AG04450 (cell line): ENCODE results near the gene TRPM2. TPM values are rescaled to one million over a fixed set of nuclear protein-coding genes. Genes with fewer than 3 reads are reported as not detected.

ENCODE experiments used
- CTCF ChIA-PET: fragments of 300-600, 350-600 bp; formaldehyde crosslinking; extraction: SDS; loops from one replicate; lab custom pipeline; 2022; ENCODE audit warnings: antibody characterized with exemption, inconsistent platforms; lab: Charles Lee
- POLR2A ChIA-PET: fragments of 350-600 bp; formaldehyde crosslinking; extraction: SDS; loops from one replicate; lab custom pipeline; 2021; ENCODE audit warnings: antibody characterized with exemption, inconsistent platforms; lab: Yijun Ruan, JAX
- DNase-seq: peaks from one replicate; pipeline ENCODE4 v3.0.0-alpha.2; 2011; ENCODE audit warnings: low read depth, low spot score
- H3K27ac ChIP-seq: one replicate; pipeline ENCODE4 v1.5.1; 2012; ENCODE audit warnings: low read depth, low read length, control low read depth
- H3K27me3 ChIP-seq: one replicate; pipeline ENCODE4 v1.6.0; 2012; ENCODE audit warnings: low read length; ENCODE audit not compliant: control insufficient read depth, insufficient read depth
- H3K4me3 ChIP-seq: 2 replicates; pipeline ENCODE4 v1.5.1; 2011; ENCODE audit warnings: mild to moderate bottlenecking, low read depth, low read length, control low read depth
- H3K9me3 ChIP-seq: 2 replicates; pipeline ENCODE4 v1.5.1; 2012; ENCODE audit warnings: low read length; ENCODE audit not compliant: control insufficient read depth, insufficient read depth
- CTCF ChIP-seq: IDR thresholded peaks from 2 replicates; pipeline ENCODE4 v1.5.1; 2011; ENCODE audit warnings: low read depth, low read length, control low read depth, inconsistent platforms
- polyA plus RNA-seq: library from polyadenylated mRNA; depleted of rRNA; stranded (reverse); fragments of >200 nt; gene quantifications from 2 replicates; pipeline ENCODE4 v1.2.3, GENCODE V29; 2011

TRPM2 gene
- polyA plus RNA-seq, 1 experiment, result not detected

DNA sequence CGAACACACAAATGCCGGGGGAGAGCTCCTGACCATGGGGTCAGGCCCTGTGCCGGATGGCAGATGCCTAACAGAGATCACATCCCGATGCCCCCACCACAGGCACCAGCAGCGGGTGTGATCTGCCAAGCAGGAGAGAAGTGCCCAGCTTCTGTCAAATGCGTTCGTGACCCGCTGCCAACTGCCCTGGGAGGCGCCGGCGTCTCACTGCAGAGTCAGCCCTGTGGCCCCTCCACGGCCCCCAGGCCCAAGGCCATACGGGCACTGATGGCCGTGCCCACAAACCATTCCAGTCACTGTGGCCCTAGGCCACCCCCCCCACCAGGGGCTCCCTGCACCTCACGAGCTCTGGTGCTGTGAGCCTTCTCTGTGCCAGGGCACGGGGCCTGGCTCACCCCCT is 22.2 kb upstream of the TRPM2 start:
- Histone ChIP-seq H3K9me3 (peaks cover 7% of the 10 kb centered on the region; the same call in 1 of the 2 replicates), H3K4me3 (no peak overlapping the region), H3K27ac (no peak overlapping the region), H3K27me3 (no peaks in the 10 kb centered on the region)
- ChIA-PET POLR2A (no interaction called here), CTCF (no interaction called here)
- TF ChIP-seq CTCF, result no peak
- no peak for DNase-seq

- H3K4me3 ChIP-seq, result no peak overlapping the region
- no peak for TF ChIP-seq CTCF
- DNase-seq, result no peak
- ChIA-PET POLR2A (no interaction called here), CTCF (no interaction called here)
- H3K9me3 ChIP-seq, result peaks cover 7% of the 10 kb centered on the region; the same call in 1 of the 2 replicates
- H3K27ac ChIP-seq, result no peak overlapping the region
- H3K27me3 ChIP-seq, result no peaks in the 10 kb centered on the region
Observed at GRCh38 chr21:44331650-44332307, 21.6 kb upstream of the TRPM2 start.

DNA sequence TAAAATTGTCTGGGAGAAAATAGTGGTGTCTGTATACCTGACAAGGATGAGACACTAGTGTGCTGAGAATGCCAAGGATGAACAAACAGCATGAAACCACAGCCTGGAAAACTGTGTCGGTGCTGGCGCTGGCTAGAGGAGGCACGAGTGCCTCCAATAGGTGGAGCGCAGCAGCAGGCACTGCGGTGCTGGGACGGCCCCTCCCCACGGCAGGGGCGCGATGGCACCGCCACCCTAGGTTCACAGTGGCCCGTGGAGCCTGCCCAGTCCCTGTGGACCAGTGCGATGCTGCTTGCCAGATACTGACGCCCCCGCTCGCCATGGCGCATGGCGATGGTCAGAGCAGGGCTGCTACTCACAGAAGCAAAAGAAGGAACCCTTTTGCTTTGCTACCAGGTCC is 21.0 kb upstream of the TRPM2 start:
- POLR2A ChIA-PET, result no interaction called here
- Histone ChIP-seq H3K9me3 (peaks cover 7% of the 10 kb centered on the region; the same call in 1 of the 2 replicates), H3K27me3 (no peaks in the 10 kb centered on the region), H3K4me3 (no peak overlapping the region), H3K27ac (no peak overlapping the region)
- TF ChIP-seq CTCF, result no peak
- CTCF ChIA-PET, result no interaction called here
- no peak for DNase-seq

- H3K9me3 ChIP-seq, result peaks cover 7% of the 10 kb centered on the region; the same call in 1 of the 2 replicates
- POLR2A ChIA-PET, result interaction anchor here (0.8 kb wide), 1 partner anchor 14 kb away, joined by 4 read pairs; no protein-coding TSS in a partner anchor
- no peak for DNase-seq
Observed at GRCh38 chr21:44332965-44333364, 20.5 kb upstream of the TRPM2 start.

More at GRCh38 chr21:44332965-44333364, 20.5 kb upstream of the TRPM2 start:
- Histone ChIP-seq H3K27ac (no peak overlapping the region), H3K27me3 (no peaks in the 10 kb centered on the region), H3K4me3 (no peak overlapping the region)
- no peak for TF ChIP-seq CTCF
- CTCF ChIA-PET, result no interaction called here
